ENCODE measurements around the gene FNIP2.

Gene FNIP2

GRCh38 chr4:158782551-158783360 lies 13.9 kb downstream of the FNIP2 start:
- H3K4me3 ChIP-seq (ENCODE audit: control insufficient read depth, low read depth, low read length) = no peak overlapping the region
- DNase-seq (ENCODE audit: low read depth) = no peak
- TF ChIP-seq CTCF (conservative IDR thresholded peaks at IDR 0.05; ENCODE audit: control insufficient read depth, insufficient read depth, low read depth, low read length) = no peak

GRCh38 chr4:158783785-158784184 lies 15.0 kb downstream of the FNIP2 start:
- no peak overlapping the region for H3K4me3 ChIP-seq (ENCODE audit: control insufficient read depth, low read depth, low read length)
- peak; percentile 56 for DNase-seq (ENCODE audit: low read depth)
- TF ChIP-seq CTCF (conservative IDR thresholded peaks at IDR 0.05; ENCODE audit: control insufficient read depth, insufficient read depth, low read depth, low read length) = no peak

GRCh38 chr4:158785718-158786117 lies 16.9 kb downstream of the FNIP2 start:
- H3K4me3 ChIP-seq (ENCODE audit: control insufficient read depth, low read depth, low read length) = no peak overlapping the region
- TF ChIP-seq CTCF (conservative IDR thresholded peaks at IDR 0.05; ENCODE audit: control insufficient read depth, insufficient read depth, low read depth, low read length) = no peak
- no peak for DNase-seq (ENCODE audit: low read depth)

GRCh38 chr4:158786121-158786601 lies 17.3 kb downstream of the FNIP2 start:
- H3K4me3 ChIP-seq (ENCODE audit: control insufficient read depth, low read depth, low read length) = no peak overlapping the region
- no peak for DNase-seq (ENCODE audit: low read depth)
- no peak for TF ChIP-seq CTCF (conservative IDR thresholded peaks at IDR 0.05; ENCODE audit: control insufficient read depth, insufficient read depth, low read depth, low read length)

DNA sequence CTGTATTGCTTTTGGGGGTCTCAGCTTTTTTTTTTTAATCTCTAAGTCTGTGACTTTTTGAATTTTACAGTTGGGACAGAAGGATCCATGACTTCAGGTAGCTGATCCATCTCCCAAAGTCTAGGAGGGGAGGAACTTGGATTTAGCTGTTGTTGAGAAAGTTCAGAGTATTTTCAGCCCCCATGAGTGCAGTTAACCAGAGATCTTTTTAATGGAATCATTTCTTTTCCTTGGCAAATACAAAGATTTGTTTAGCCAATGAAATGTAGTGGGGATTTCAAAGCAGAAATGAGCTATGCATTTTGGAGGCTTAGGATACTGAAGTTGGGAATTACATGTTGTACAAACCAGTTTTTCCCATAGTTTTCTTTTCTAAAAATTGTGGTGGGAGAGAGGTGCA lies 18.1 kb downstream of the FNIP2 start:
- no peak for DNase-seq (ENCODE audit: low read depth)
- no peak overlapping the region for H3K4me3 ChIP-seq (ENCODE audit: control insufficient read depth, low read depth, low read length)
- no peak for TF ChIP-seq CTCF (conservative IDR thresholded peaks at IDR 0.05; ENCODE audit: control insufficient read depth, insufficient read depth, low read depth, low read length)

DNA sequence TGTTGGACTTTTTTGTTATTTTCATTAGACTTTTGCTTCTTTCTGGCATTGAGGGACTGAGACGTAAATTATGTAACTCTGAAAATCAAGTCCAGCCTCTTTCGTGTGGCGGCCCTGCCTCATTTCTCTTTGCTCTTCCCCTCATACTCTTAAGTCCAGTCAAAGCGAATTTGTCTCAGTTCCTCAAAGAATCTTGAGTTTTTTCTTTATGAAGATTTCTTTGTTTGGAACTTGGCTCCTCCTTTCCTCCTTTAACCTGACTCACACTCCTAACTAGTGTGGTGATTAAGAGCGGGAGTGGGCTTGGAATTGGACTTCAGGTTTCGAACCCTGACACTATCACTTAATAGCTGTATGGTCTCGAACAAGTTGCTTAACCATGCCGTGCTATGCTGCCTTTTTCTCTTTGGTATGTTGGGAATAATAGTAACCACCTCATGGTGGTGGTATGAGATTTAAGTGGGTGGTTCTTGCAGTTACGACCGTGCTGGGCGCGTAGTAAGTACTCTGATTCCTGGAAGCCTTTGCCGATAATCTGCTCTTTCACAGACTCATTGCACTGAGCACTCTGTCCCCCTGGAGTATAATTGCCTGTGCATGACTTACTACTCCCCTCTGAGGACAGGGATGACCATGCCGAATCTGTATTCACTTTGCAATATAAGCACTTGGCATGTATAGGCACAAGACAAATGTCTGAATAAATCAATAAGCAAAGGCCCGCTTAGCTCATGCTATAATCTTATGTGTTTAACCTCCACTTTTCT lies 19.1 kb downstream of the FNIP2 start:
- H3K4me3 ChIP-seq (ENCODE audit: control insufficient read depth, low read depth, low read length) = no peak overlapping the region
- TF ChIP-seq CTCF (conservative IDR thresholded peaks at IDR 0.05; ENCODE audit: control insufficient read depth, insufficient read depth, low read depth, low read length) = no peak
- peak; percentile 60 for DNase-seq (ENCODE audit: low read depth)

All from fibroblast of mammary gland (primary cell).